ENCODE data around the gene ZNF516.

GRCh38 chr18:76524900-76525698, 30.1 kb upstream of the ZNF516 start:
- no peak for TF ChIP-seq CTCF (IDR thresholded peaks at IDR 0.05)
- no peak for TF ChIP-seq POLR2A (IDR thresholded peaks at IDR 0.05)
